ENCODE data around the gene RFFL.
A peak's percentile ranks its signal among the peaks of the same experiment; 100 is the strongest.

RFFL gene

DNA sequence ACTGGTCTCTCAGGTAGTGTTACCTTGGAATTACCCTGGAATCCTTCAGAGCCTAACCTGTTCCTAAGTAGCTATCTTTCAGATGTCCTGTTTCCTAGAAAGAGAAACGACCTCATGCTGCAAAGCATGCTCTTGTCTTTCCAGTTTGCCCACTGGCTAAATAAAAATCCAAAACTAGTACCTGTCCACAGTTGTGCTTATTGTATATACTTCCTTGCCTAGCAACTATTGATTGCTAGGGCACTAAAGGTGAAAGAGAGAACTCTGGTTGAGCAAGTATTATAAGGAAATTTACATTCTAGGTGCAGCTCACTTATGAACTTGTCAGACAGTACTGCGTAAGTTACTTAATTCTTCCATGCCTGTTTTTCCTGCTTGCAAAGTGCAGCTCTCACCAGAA is 44.7 kb downstream of the RFFL start:
- no peak overlapping the region for H2AFZ ChIP-seq (ENCODE audit: low read length)
- H4K91ac ChIP-seq (ENCODE audit: low read depth, low read length, poor library complexity), result no peak overlapping the region
- peaks cover 0 to 28% of the 10 kb centered on the region in 2 donors for H3K36me3 ChIP-seq (replicated peaks in 1 of 2; ENCODE audit: control insufficient read depth in 2 of 2, insufficient read depth in 2 of 2, low read length in 2 of 2)
- H2BK5ac ChIP-seq (ENCODE audit: low read length), result no peak overlapping the region
- no peak overlapping the region for H3K18ac ChIP-seq (ENCODE audit: low read length)
- no peak overlapping the region for H4K8ac ChIP-seq (ENCODE audit: low read depth, low read length)
- WGBS, 2 donors (ENCODE audit: extremely low coverage in 2 of 2, insufficient read length in 2 of 2, insufficient replicate concordance in 1 of 2), result no CpG with 5 or more reads among the region's 2 CpGs
- no peak overlapping the region for H2BK15ac ChIP-seq (ENCODE audit: low read length)
- H2BK120ac ChIP-seq (ENCODE audit: low read depth, low read length), result no peak overlapping the region
- no peak overlapping the region for H3K4me3 ChIP-seq (ENCODE audit: low read length in 2 of 2)
- peaks cover 0 to 6% of the 10 kb centered on the region in 2 donors for H3K4me1 ChIP-seq (ENCODE audit: control insufficient read depth in 2 of 2, insufficient read depth in 1 of 2, low read depth in 1 of 2, low read length in 2 of 2)
- no peak overlapping the region for H3K23ac ChIP-seq (ENCODE audit: low read depth, low read length, poor library complexity)
- no peak overlapping the region for H2BK12ac ChIP-seq (ENCODE audit: low read length)
- no peak overlapping the region for H3K9ac ChIP-seq (ENCODE audit: low read depth, low read length, poor library complexity)
- no peaks in the 10 kb centered on the region for H3K9me3 ChIP-seq (replicated peaks in 1 of 2; ENCODE audit: control insufficient read depth in 2 of 2, insufficient read depth in 1 of 2, low read depth in 1 of 2, low read length in 2 of 2)
- H3K4me2 ChIP-seq (ENCODE audit: insufficient read depth, low read length, poor library complexity, severe bottlenecking), result no peak overlapping the region
- H3K27ac ChIP-seq (replicated peaks; ENCODE audit: low read length), result no peak overlapping the region
- no peak overlapping the region for H2AK5ac ChIP-seq (ENCODE audit: low read depth, low read length)
- H3K27me3 ChIP-seq (ENCODE audit: control insufficient read depth in 3 of 3, insufficient read depth in 3 of 3, low read depth in 1 of 3, low read length in 3 of 3), result no peaks in the 10 kb centered on the region
- no peak overlapping the region for H3K14ac ChIP-seq (ENCODE audit: low read length)
- DNase-seq (ENCODE audit: low spot score), result no peak
- H3K79me1 ChIP-seq (ENCODE audit: low read depth, low read length), result no peaks in the 10 kb centered on the region
- no peak overlapping the region for H3K4ac ChIP-seq (ENCODE audit: low read length)

DNA sequence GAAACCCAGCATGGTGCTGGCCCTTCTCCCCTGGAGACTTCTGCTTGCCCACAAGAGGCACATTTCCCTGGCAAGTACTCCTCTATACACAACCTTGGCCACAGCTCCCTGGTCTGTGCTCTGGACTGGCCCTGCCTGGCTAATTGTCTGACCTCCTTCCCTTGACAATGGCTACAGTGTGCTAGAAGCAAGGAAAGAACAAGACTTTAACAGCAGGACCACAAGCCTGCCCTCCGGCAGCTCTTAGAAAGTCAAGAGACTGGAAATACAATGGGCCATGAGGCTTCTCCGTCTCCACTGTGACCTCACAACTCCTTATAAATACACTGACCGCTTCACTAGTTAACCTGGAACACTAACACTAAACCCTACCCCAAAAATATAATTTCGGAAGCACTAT is 46.5 kb downstream of the RFFL start:
- no peak overlapping the region for H3K14ac ChIP-seq (ENCODE audit: low read length)
- H3K4me1 ChIP-seq (ENCODE audit: control insufficient read depth in 2 of 2, insufficient read depth in 1 of 2, low read depth in 1 of 2, low read length in 2 of 2), result peaks cover 0 to 6% of the 10 kb centered on the region in 2 donors
- H3K27me3 ChIP-seq (ENCODE audit: control insufficient read depth in 3 of 3, insufficient read depth in 3 of 3, low read depth in 1 of 3, low read length in 3 of 3), result no peaks in the 10 kb centered on the region
- H2BK12ac ChIP-seq (ENCODE audit: low read length), result no peak overlapping the region
- H2BK15ac ChIP-seq (ENCODE audit: low read length), result no peak overlapping the region
- no peak overlapping the region for H3K4ac ChIP-seq (ENCODE audit: low read length)
- no peak overlapping the region for H2BK5ac ChIP-seq (ENCODE audit: low read length)
- H3K18ac ChIP-seq (ENCODE audit: low read length), result no peak overlapping the region
- H3K9me3 ChIP-seq (replicated peaks in 1 of 2; ENCODE audit: control insufficient read depth in 2 of 2, insufficient read depth in 1 of 2, low read depth in 1 of 2, low read length in 2 of 2), result no peaks in the 10 kb centered on the region
- no peak overlapping the region for H2AFZ ChIP-seq (ENCODE audit: low read length)
- no peak overlapping the region for H3K4me2 ChIP-seq (ENCODE audit: insufficient read depth, low read length, poor library complexity, severe bottlenecking)
- no peak overlapping the region for H3K9ac ChIP-seq (ENCODE audit: low read depth, low read length, poor library complexity)
- no peaks in the 10 kb centered on the region for H3K79me1 ChIP-seq (ENCODE audit: low read depth, low read length)
- H4K91ac ChIP-seq (ENCODE audit: low read depth, low read length, poor library complexity), result no peak overlapping the region
- peaks cover 0 to 35% of the 10 kb centered on the region in 2 donors for H3K36me3 ChIP-seq (replicated peaks in 1 of 2; ENCODE audit: control insufficient read depth in 2 of 2, insufficient read depth in 2 of 2, low read length in 2 of 2)
- H3K27ac ChIP-seq (replicated peaks; ENCODE audit: low read length), result no peak overlapping the region
- no peak overlapping the region for H3K23ac ChIP-seq (ENCODE audit: low read depth, low read length, poor library complexity)
- no peak overlapping the region for H2BK120ac ChIP-seq (ENCODE audit: low read depth, low read length)
- H3K4me3 ChIP-seq (ENCODE audit: low read length in 2 of 2), result no peak overlapping the region
- H2AK5ac ChIP-seq (ENCODE audit: low read depth, low read length), result no peak overlapping the region
- WGBS, 2 donors (ENCODE audit: extremely low coverage in 2 of 2, insufficient read length in 2 of 2, insufficient replicate concordance in 1 of 2), result 100% methylated on average over 1 of the region's 4 CpGs; no CpG with 5 or more reads in 1 of the 2 donors
- no peak for DNase-seq (ENCODE audit: low spot score)
- H4K8ac ChIP-seq (ENCODE audit: low read depth, low read length), result no peak overlapping the region

DNA sequence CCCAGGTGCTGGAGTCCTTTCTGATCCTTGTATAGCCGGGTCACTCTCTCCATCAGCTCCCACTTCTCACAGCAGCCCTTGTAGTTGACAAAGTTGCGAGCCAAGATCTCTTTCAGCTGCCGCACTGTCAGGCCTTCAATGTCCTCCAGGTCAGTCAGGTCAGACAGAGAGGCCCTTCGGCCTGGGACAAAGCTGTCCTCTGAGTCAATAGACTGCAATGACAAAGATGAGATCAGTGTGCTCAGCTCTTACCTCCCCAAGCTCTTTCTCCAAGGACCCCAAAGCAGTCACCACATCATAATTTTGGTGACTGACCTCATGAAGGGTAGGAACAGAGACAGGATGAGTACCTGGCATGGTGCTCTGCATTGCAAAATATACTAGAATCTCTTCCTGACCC is 47.1 kb downstream of the RFFL start:
- Histone ChIP-seq H3K4me1 (ENCODE audit: control insufficient read depth in 2 of 2, insufficient read depth in 1 of 2, low read depth in 1 of 2, low read length in 2 of 2) (peaks cover 0 to 11% of the 10 kb centered on the region in 2 donors), H3K9me3 (replicated peaks in 1 of 2; ENCODE audit: control insufficient read depth in 2 of 2, insufficient read depth in 1 of 2, low read depth in 1 of 2, low read length in 2 of 2) (no peaks in the 10 kb centered on the region), H2AFZ (ENCODE audit: low read length) (no peak overlapping the region), H3K23ac (ENCODE audit: low read depth, low read length, poor library complexity) (no peak overlapping the region), H3K14ac (ENCODE audit: low read length) (no peak overlapping the region), H3K27ac (replicated peaks; ENCODE audit: low read length) (no peak overlapping the region), H3K9ac (ENCODE audit: low read depth, low read length, poor library complexity) (no peak overlapping the region), H3K4me3 (ENCODE audit: low read length in 2 of 2) (no peak overlapping the region), H2AK5ac (ENCODE audit: low read depth, low read length) (no peak overlapping the region), H3K79me1 (ENCODE audit: low read depth, low read length) (no peaks in the 10 kb centered on the region), H3K36me3 (replicated peaks in 1 of 2; ENCODE audit: control insufficient read depth in 2 of 2, insufficient read depth in 2 of 2, low read length in 2 of 2) (peaks cover 0 to 42% of the 10 kb centered on the region in 2 donors), H2BK12ac (ENCODE audit: low read length) (no peak overlapping the region), H4K8ac (ENCODE audit: low read depth, low read length) (no peak overlapping the region), H3K4me2 (ENCODE audit: insufficient read depth, low read length, poor library complexity, severe bottlenecking) (no peak overlapping the region), H2BK5ac (ENCODE audit: low read length) (no peak overlapping the region), H2BK120ac (ENCODE audit: low read depth, low read length) (no peak overlapping the region), H4K91ac (ENCODE audit: low read depth, low read length, poor library complexity) (no peak overlapping the region), H3K4ac (ENCODE audit: low read length) (no peak overlapping the region), H3K27me3 (ENCODE audit: control insufficient read depth in 3 of 3, insufficient read depth in 3 of 3, low read depth in 1 of 3, low read length in 3 of 3) (no peaks in the 10 kb centered on the region), H3K18ac (ENCODE audit: low read length) (no peak overlapping the region), H2BK15ac (ENCODE audit: low read length) (no peak overlapping the region)
- WGBS, 2 donors (ENCODE audit: extremely low coverage in 2 of 2, insufficient read length in 2 of 2, insufficient replicate concordance in 1 of 2), result no CpG with 5 or more reads among the region's 4 CpGs
- no peak for DNase-seq (ENCODE audit: low spot score)

DNA sequence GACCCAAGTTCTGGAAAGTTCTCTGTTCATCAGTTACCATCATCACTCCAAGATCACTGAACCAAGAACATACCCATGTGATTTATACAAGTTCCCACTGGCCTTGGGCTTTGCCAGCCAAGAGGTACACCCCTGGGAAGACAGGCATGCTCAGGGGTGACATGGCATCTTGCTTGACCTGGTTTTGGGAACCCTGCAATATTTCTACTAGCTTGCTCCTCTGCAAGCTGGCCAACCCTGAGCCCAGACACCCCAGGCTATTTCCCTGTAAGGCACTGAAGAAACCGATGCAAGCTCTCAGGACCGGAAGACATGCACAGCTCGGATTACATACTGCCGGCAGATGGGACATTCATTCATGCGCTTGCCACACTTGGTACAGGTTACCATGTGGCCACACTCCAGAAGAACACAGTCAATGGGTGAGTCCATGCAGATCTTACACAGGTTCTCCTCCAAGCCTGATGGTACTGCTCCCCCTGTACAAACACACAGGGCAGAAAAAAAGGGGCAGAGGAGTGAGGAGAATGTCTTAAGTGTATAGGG is 51.8 kb downstream of the RFFL start:
- H3K18ac ChIP-seq (ENCODE audit: low read length), result no peak overlapping the region
- H3K14ac ChIP-seq (ENCODE audit: low read length), result no peak overlapping the region
- H2AFZ ChIP-seq (ENCODE audit: low read length), result no peak overlapping the region
- DNase-seq (ENCODE audit: low spot score), result no peak
- no peak overlapping the region for H3K4me3 ChIP-seq (ENCODE audit: low read length in 2 of 2)
- no CpG with 5 or more reads among the region's 5 CpGs for WGBS, 2 donors (ENCODE audit: extremely low coverage in 2 of 2, insufficient read length in 2 of 2, insufficient replicate concordance in 1 of 2)
- H3K9ac ChIP-seq (ENCODE audit: low read depth, low read length, poor library complexity), result no peak overlapping the region
- H3K4ac ChIP-seq (ENCODE audit: low read length), result no peak overlapping the region
- H3K4me2 ChIP-seq (ENCODE audit: insufficient read depth, low read length, poor library complexity, severe bottlenecking), result no peak overlapping the region
- H3K79me1 ChIP-seq (ENCODE audit: low read depth, low read length), result no peaks in the 10 kb centered on the region
- peak overlapping the region; percentile 14 for H3K23ac ChIP-seq (ENCODE audit: low read depth, low read length, poor library complexity)
- no peaks in the 10 kb centered on the region for H3K27me3 ChIP-seq (ENCODE audit: control insufficient read depth in 3 of 3, insufficient read depth in 3 of 3, low read depth in 1 of 3, low read length in 3 of 3)
- peaks cover 4 to 78% of the 10 kb centered on the region in 2 donors for H3K36me3 ChIP-seq (replicated peaks in 1 of 2; ENCODE audit: control insufficient read depth in 2 of 2, insufficient read depth in 2 of 2, low read length in 2 of 2)
- H3K4me1 ChIP-seq (ENCODE audit: control insufficient read depth in 2 of 2, insufficient read depth in 1 of 2, low read depth in 1 of 2, low read length in 2 of 2), result peaks cover 0 to 11% of the 10 kb centered on the region in 2 donors
- no peak overlapping the region for H2BK5ac ChIP-seq (ENCODE audit: low read length)
- no peak overlapping the region for H4K91ac ChIP-seq (ENCODE audit: low read depth, low read length, poor library complexity)
- no peak overlapping the region for H2AK5ac ChIP-seq (ENCODE audit: low read depth, low read length)
- H2BK12ac ChIP-seq (ENCODE audit: low read length), result no peak overlapping the region
- H3K27ac ChIP-seq (replicated peaks; ENCODE audit: low read length), result no peak overlapping the region
- H2BK120ac ChIP-seq (ENCODE audit: low read depth, low read length), result no peak overlapping the region
- H2BK15ac ChIP-seq (ENCODE audit: low read length), result no peak overlapping the region
- no peaks in the 10 kb centered on the region for H3K9me3 ChIP-seq (replicated peaks in 1 of 2; ENCODE audit: control insufficient read depth in 2 of 2, insufficient read depth in 1 of 2, low read depth in 1 of 2, low read length in 2 of 2)
- H4K8ac ChIP-seq (ENCODE audit: low read depth, low read length), result no peak overlapping the region

Measured in neuronal stem cell (in vitro differentiated cells).